HPDE6-E6E7 (cell line): ENCODE measurements around the gene MFAP5.

Experiments used
- DNase-seq: peaks from one replicate; pipeline ENCODE4 v3.0.0; 2011; ENCODE audit warnings: missing footprints; ENCODE audit errors: extremely low spot score

The MFAP5 gene

GRCh38 chr12:8662593-8662992 lies at the start of gene MFAP5:
MFAP5 (minus strand) TSS chr12:8662826; CDS start chr12:8662104, 722 bp downstream.
- no peak for DNase-seq

- DNase-seq = peak; percentile 15
Measured at GRCh38 chr12:8709124-8709830, 46.7 kb upstream of the MFAP5 start.

- DNase-seq = no peak
Measured at GRCh38 chr12:8702159-8702558, 39.5 kb upstream of the MFAP5 start.

GRCh38 chr12:8701046-8701660 lies 38.5 kb upstream of the MFAP5 start:
- DNase-seq = no peak

GRCh38 chr12:8699714-8700113 lies 37.1 kb upstream of the MFAP5 start:
- DNase-seq = no peak

- DNase-seq = no peak
Measured at GRCh38 chr12:8698879-8699278, 36.3 kb upstream of the MFAP5 start.

GRCh38 chr12:8698132-8698851 lies 35.7 kb upstream of the MFAP5 start:
- DNase-seq = no peak

GRCh38 chr12:8697476-8698131 lies 35.0 kb upstream of the MFAP5 start, which contains the start of gene RIMKLB:
RIMKLB (plus strand) TSS chr12:8697991; CDS start chr12:8713867, 15,876 bp downstream.
- DNase-seq = peak; percentile 44

- no peak for DNase-seq
Measured at GRCh38 chr12:8697120-8697475, 34.5 kb upstream of the MFAP5 start.

- DNase-seq = no peak
Measured at GRCh38 chr12:8696442-8697090, 33.9 kb upstream of the MFAP5 start.

- no peak for DNase-seq
Measured at GRCh38 chr12:8695116-8695515, 32.5 kb upstream of the MFAP5 start.

- no peak for DNase-seq
Measured at GRCh38 chr12:8692573-8692972, 29.9 kb upstream of the MFAP5 start.

GRCh38 chr12:8689681-8690080 lies 27.1 kb upstream of the MFAP5 start:
- DNase-seq = no peak

GRCh38 chr12:8687846-8688601 lies 25.4 kb upstream of the MFAP5 start:
- DNase-seq = peak; percentile 44

- DNase-seq = no peak
Measured at GRCh38 chr12:8685051-8685450, 22.4 kb upstream of the MFAP5 start.

- DNase-seq = peak; percentile 38
Measured at GRCh38 chr12:8681129-8681884, 18.7 kb upstream of the MFAP5 start.

- no peak for DNase-seq
Measured at GRCh38 chr12:8680533-8680932, 17.9 kb upstream of the MFAP5 start.

GRCh38 chr12:8678661-8679111 lies 16.1 kb upstream of the MFAP5 start:
- peak; percentile 72 for DNase-seq

- DNase-seq = no peak
Measured at GRCh38 chr12:8677362-8677761, 14.7 kb upstream of the MFAP5 start.

GRCh38 chr12:8676651-8677050 lies 14.0 kb upstream of the MFAP5 start:
- DNase-seq = no peak
